ENCODE measurements around the gene LRRC8B. TPM values are rescaled to one million over a fixed set of nuclear protein-coding genes. Genes with fewer than 3 reads are reported as not detected.
"Not testable (repeated sequence)": the region's sequence is repeated elsewhere in the genome, so short reads cannot be mapped to it uniquely, and the experiment has no call there.

Gene LRRC8B
- polyA plus RNA-seq, 1 donor: 11.7 TPM

DNA sequence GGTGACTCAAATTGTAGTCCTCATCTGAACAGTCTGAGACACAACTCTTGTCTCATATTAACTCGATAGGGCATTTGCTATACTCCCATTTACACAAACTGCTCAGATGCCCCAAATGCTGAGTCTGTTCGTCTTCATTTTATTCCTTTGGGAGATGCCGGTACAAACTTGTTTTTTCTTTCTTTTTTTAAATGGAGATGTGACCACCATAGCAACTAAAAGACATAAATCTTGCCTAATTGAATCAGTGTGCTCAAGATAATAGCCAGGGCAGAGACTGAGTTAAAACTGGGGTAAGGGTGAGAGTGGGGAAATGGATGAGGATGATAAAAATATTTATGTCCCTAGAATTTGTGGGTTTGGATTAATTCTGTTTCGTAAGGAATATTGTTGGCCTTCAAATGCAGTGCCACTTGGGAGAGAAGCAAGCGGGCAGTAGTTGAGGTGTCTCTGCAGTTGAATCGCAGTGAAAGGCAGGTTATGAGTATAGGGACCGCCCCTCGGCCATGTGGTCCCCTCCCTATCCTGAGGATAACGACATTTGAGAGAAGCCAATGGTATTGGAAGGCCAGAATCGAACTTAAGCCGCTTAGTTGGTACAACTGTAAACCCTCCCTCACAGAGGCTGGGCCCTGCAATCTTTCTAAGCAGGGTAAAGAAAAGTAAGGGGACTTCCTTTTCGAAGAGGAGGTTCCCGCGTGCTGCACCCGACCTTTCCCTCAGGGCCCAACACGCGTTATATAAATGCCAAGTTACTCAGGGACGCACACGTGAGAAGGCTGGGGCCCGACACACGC lies 859 bp upstream of the LRRC8B start:
- peak; percentile 59 for DNase-seq

DNA sequence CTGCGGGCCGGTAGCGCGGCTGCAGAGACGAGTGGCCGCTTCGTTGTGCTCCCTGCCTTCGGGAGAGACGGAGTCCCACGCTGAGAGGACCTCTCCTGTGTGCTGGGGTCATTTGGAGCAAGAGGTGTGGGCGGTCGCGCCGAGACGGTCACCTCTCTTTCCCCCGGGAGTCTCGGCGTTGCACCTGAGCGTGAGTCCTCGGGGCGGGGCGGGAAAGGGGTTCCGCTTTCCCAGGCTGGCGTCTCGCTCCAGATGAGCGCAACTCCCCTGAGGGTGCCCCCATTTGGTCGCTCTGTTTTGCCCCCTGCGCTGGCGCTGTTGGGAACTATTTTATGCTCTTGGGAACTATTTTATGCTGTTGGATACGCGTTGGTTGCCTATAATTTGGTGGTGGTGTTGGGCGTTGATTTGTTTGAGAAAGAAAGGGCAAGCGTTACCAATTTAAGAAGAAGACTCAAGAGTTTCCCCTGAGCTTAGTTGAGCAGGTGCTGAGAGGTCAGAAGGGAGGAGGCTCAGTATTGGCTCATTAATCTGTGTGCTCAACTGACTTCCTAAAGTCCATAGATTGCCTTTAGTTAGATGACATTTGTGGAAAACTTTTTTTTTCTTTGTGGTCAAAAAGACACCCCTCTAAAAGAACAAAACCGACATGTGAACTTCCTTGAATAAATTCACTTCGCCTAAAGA lies 683 bp downstream of the LRRC8B start:
- DNase-seq: peak; percentile 50

DNA sequence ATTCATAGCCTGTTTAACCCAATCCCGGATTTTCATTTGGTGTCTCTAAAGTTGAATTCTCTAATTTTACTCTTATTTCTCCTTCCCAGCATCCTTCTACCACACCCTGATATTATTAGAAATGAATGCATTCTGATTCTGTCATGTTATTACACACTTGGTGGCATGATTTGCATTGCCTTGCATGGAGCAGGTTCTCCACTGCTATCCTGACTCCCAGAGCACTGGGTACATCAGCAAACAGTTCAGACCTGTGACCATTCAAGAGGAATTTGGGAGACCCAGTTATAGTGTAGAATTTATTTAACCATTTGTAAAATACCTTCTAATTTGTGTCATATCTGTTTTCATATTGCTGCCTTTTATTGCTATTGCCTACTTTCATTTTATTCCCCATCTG lies 2.6 kb downstream of the LRRC8B start:
- DNase-seq: no peak

DNA sequence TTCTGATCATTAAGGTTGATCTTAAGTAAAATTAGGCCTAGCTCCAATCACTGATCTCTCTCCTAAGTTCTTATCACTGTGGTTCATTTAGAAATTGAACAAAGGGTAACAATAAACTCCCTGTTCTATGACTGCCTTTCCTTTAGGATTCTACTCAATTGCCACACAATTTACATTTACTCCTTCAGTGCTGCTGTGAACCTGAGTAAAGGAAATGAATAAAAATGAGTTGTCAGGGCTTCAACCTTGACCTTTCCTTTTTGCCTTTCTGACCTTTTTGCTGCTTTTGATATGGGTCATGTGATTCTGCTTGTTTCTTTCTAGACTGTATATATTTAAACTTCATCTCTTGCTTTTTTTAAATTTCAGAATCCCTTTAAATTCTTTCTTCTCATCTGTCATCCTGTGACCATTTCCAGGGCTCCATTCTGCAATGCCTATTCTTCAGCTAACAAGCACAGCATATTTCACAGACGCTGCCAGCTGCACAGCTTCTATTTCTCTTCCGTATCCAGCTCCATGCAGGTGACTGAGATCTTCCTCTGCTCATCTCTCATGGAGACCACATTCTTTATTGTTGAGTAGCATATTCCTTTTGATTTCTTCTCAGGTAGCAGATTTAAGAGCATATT lies 3.2 kb downstream of the LRRC8B start:
- no peak for DNase-seq

DNA sequence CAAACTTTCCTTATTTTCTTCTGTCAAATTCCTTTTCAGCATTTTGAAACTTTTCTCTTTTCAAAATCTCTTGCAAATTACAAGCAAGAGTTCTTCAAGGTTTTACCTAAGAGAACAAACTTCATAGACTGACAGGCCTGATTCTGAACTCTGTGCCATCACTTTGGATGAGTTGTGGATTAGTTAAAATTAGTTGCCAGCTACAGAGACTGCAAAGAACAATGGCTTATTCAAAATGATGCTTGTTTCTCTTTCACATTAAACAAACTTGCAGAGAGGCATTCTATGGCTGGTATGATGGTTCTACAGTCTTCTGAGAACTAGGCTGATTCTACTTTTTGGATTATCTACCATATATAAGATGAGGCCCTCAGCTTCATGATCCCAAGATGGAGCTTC lies 3.8 kb downstream of the LRRC8B start:
- no peak for DNase-seq

DNA sequence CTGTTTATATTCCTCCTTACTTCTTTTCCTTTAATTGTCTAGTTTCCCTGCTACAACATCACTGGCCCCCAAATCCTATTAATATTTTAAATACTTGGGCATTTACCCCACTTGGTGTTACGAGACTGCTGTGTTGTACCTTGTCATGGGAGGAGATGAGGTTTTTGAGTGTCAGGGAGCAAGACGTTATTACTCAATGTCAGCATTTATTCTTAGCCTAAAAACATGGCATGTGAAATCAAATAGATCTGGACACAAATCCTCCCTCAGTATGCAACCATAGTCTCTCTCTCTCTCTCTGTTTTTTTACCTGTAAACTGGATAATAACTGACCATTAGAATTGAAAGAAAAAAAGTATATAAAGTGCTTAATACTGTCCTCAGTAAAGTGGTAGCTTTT lies 4.6 kb downstream of the LRRC8B start:
- no peak for DNase-seq

DNA sequence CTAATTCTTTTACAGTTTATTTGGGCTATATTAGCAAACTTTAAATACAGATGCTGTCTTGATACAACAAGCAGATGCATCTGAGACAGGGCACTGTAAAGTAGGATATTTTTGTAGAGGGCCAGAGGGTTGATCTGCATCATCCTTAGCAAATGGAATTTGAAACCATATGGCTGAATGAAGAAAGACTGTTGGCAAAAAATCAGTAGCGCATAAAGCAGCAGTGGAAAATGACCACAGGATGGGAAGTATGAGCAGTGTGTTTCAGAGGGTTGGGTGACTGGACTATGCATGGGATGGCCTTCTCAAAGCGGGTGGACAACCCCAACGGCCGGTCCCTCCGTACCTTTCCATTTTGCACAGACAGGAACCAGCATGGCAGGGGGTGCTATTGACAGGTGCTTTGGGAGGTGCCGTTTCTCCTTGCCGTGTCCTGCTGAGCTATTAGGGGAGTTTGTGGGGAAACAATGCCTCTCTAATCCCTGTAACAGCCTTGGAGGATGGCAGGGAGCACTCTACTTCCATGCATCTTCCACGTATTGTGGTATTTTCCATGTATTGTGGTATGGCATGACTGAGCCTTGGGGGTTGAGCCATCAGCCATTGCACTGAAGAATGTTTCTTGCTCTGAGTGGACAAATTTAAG lies 5.9 kb downstream of the LRRC8B start:
- DNase-seq: no peak

DNA sequence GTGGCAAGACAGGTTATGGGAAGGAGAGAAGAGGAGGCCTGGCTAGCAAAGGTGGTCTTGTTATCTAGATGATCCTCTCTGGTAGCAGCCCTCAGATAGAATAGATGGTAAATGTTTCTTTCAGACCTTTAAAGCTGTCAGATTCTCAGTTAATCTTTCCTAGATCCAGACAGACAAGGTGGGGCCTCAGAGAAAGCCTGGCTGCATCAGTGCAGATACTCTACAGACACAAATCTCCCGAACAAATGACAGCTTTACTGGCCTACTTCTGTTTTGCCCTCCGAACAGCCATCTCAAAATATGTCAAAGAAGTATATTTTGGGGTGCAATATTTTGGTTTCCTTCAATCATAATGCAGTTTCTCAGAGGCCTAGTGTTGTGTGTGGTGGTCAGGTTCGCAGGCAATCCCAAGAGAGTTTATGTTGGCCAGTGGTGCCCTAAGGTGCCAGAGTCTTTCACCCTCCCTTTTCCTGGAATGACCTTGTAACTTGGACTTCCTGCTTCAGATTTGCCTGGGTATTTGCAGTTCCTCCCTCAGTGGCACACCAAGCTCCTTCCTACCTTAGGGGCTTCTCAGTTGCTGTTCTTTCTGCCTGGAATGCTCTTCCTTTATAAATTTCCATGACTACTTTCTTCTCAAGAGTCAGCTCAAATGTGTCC lies 7.0 kb downstream of the LRRC8B start:
- no peak for DNase-seq

DNA sequence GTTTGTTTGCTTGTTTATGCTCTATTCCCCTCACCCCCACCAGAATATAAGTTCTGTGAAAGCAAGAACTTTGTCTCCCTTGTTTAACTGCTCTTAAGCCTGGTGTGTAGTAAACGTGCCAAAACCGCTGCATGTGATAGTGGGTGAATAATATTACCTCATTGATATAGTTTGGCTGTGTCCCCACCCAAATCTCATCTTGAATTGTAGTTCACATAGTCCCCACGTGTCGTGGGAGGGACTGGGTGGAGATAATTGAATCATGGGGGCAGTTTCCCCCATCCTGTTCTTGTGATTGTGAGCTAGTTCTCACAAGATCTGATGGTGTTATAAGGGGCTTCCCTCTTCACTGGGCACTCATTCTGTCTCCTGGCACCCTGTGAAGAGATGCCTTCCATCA lies 7.6 kb downstream of the LRRC8B start:
- no peak for DNase-seq

DNA sequence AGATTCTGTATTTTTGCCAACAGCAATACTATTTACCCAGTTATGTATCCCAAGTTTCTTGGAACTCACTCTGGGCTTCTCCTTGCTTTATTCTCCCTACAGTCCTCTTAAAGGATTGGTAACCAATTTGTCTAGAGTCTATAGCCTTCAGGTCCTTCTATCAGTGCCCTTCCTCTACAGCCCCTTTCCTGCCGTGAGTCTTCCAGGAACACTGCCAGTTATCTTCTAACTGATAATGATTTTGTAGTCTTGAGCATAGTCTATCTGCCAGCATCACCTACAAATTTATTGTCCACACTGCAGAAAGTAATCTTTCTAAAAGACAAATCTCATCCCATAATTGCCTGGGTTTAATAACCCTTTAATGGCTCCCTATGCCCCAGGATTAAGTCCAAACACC lies 8.2 kb downstream of the LRRC8B start:
- DNase-seq: no peak

DNA sequence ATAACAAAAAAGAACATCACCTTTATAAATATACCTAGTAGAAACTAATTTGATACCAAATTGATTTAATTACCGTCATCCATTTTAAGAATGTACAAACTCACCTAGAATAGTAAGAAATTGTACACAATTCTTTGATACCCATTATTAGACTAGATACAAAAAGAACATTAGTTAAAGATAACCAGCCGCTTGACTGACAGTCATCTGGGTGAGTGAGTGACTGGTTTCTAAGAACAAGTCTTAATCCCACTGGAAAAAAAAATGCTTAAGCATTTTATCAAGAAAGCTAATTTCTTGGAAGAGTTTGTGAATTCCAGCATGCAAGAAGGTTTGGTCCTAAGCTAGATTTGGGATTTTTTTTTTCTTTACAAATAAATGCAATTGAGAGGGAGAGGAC lies 10.9 kb downstream of the LRRC8B start:
- no peak for DNase-seq

DNA sequence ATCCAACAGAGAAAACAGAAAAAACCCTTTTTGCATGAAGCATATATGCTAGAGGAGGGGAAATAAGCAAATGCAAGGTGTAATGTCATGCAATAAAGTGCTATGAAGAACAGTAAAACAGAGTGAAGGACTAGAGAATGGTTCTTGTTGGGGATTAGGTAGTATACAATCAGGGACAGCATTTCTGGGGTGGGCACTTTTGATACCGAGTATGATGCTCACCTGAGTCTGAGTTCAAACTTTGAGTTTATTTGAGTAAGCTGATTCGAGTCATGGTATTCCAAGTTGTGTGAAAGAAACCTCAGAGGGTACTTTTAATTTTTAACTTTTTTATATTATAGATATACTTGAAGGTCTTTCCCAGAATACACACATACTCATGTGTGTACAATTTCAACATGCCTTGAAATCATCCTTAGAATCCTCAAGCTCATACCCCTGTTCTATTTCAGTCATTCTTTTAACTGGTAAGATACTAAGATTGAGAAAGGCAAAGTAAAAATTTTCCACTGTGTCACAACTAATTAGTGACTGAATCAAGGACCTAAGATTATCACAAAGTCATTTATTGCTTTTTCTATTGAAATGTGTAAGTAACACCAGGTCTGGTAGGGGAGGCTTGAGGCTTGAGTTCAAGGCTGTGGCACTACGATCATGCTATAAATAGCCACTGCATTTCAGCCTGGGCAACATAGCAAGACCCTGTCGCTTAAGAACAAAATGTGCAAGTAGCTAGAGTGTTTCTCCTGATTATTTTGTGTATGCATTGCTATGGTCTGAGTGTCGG lies 12.1 kb downstream of the LRRC8B start:
- no peak for DNase-seq

DNA sequence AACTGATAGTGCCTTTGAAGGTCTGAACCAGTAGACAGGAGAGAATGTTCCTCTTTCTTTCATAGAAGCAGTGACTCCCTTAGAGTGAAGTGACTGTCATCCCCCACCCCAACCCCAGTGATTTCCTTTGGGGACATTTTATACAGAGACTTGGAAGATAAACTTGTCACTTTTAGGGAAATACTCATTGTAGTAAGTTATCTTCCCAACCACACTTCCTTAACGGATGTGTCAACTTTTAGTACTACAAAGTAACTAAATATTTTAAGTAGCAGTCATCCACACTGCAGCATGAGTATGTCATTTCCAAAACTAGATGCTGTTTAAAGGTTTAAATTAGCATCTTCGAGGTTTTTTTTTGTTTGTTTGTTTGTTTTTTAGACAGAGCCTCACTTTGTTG lies 13.7 kb downstream of the LRRC8B start:
- DNase-seq: no peak

DNA sequence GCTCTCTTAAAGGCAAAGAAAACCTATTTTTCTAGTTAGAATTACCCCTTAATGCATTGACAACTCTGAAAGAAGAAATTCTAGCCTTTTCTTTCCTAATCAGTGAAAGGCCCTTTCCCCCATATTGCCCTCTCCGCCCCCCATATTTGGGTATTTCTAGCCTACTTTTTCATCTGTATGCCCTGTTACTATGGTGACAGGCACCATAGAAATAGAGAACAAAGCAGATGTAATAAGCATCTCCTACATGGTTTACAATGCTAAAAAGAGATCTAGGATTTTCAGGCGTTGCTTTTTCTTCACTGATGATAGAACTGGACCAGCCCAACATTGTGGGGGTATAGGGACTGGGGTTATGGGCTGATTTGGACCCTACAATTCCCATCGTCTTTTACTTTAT lies 14.5 kb downstream of the LRRC8B start:
- no peak for DNase-seq

DNA sequence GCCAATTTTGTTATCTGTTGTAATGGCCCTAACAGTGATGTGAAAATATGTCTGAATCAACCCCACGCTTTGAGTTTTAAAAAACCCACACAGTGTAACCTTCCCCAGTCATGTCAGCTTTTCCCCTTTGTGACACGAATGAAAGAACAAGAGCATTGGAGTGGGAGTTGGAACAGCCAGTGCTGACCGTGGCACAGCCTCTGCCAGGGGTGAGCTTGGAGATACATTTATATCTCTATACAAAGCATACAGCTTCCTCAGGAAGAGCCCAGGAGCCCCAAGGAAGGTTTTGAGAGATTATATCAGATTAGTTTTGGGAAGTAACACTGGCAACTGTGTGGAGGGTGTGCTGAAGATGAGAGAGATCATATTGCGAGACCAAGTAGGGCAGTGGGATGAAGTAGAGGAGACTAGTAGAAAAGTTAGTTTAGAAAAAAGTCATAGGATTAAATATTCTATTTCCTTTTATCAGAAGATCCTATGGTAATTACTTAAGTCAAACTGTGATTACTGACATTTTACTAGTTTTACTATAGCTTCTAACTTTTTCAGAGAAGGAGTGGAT lies 15.9 kb downstream of the LRRC8B start:
- DNase-seq: no peak

DNA sequence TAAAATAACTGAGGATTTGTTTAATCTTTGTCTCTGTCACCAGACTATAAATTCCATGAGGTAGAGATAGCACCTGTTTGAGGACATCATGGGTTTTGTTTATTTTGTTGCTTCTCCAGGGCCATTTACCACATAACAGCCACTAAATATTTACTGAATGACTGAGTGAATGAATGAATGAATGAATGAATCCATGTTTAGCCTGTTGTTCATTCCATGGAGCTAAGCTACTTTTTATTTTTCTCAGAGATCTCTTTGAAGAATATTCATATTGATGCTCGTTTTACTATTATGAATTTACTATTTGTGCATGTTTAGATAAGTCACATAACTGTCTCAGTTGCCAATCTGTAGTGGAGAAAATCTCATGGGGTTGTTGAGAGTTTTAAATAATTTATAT lies 17.7 kb downstream of the LRRC8B start:
- DNase-seq: no peak

DNA sequence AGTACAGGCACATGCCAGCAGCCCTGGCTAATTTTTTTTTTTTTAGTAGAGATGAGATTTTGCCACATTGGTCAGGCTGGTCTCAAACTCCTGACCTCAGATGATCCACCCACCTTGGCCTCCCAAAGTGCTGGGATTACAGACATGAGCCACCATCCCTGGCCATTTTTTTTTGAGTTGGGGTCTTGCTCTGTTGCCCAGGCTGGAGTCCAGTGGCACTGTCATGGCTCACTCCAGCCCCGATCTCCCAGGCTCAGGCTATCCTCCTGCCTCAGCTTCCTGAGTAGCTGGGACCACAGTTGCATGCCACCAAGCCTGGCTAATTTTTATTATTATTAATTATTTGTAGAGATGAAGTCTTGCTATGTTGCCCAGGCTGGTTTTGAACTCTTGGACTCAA lies 19.0 kb downstream of the LRRC8B start:
- DNase-seq: not testable (repeated sequence)

DNA sequence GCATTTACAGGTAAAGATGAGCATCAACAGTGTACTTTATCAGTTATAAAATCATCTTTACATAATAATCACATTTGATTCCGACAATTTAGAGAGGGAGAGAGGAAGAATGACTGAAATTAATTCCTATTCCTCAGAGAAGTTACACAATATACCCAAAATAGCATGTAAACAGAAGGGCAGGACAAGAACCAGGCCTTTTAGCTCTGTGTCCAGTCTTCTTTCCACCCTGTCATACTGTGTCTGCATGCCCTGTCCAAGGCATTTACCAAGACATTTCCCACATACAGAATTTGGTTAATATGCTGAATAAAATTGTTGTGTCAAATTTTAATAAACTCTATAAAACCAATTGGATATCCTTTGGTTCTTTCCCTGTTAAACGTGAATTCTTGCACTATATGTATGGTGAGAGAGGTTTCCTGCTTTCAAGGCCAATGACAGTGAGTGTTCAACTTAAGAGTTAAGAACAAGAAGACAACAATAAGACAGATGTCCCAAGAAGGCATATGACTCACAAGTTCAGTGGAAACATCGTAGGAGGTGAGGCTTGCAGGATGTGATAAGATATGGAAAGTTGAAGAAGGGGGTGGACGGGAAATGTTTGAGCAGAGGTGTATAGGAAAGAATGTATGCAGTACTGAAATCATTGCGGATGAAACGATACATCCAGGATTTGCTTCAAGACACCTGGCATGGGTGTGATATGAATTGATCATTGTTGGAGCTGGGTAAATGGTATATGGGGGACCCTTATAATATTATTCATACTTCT lies 20.8 kb downstream of the LRRC8B start:
- no peak for DNase-seq

DNA sequence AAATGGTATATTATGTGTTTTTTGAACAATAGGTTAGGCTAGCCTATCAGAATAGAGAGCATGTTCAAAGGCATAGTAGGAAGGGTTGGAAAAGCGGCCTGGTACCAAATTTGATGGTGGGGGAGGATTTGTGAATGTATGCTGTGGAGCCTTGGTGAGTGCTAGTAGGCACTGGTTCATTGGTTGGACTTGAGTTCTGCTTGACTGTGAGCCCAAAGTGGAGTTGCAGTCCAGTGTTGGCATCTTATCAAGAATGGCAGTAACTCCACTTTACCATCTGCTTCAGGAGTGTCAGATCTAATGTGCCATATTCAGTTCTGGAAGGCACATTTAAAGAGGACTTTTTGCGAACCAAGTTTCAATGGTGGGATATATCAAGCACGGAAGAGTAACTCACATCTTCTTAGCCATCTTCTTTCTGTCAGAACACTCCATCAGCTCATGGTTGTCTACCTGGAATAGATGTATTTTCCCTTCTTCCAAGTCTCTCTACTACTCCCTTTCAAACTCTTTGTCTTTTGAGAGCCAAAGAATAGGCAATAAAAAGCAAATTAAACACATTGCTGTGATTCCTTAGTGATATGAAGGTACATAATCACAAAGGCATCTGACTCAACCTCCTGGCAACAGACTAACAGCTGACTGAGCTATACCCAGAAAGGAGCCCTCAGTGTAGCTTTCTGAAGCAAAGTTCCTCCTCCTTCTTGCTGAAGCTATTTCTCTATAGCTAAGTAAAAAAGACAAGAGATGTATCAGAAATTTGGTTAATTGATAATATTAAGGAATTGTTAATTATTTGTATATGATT lies 21.7 kb downstream of the LRRC8B start:
- no peak for DNase-seq
